GM12878 (cell line): Measurements from ENCODE around the gene NELFB. TPM values are rescaled to one million over a fixed set of nuclear protein-coding genes. Genes with fewer than 3 reads are reported as not detected.

Experiments used
- BHLHE40 ChIP-seq, 2 experiments: fragments of 450-650 bp in 1 of 2; IDR thresholded peaks; 2 replicates each; pipeline ENCODE4 v1.6.1; 2011 to 2017; ENCODE audit warnings: low read depth in 2 of 2, borderline replicate concordance in 1 of 2, improper control_type of control experiment in 1 of 2, low read length in 1 of 2, mild to moderate bottlenecking in 1 of 2
- CEBPB ChIP-seq, 2 experiments: fragments of 150-350 bp in 1 of 2; IDR thresholded peaks; 2 replicates each; pipeline ENCODE4 v1.6.1; 2012 to 2014; ENCODE audit warnings: low read depth in 2 of 2, low read length in 2 of 2, borderline replicate concordance in 1 of 2, inconsistent platforms in 1 of 2
- EZH2 ChIP-seq: IDR thresholded peaks from 2 replicates; pipeline ENCODE4 v1.6.1; 2012; ENCODE audit warnings: low read depth, mild to moderate bottlenecking, control low read depth, inconsistent platforms, low read length, borderline replicate concordance; ENCODE audit not compliant: control insufficient read depth
- LARP7 ChIP-seq: fragments of 450-650 bp; IDR thresholded peaks from 2 replicates; pipeline ENCODE4 v1.6.1; 2017; ENCODE audit warnings: mild to moderate bottlenecking
- RAD21 ChIP-seq: IDR thresholded peaks from 2 replicates; pipeline ENCODE4 v1.6.1; 2011; ENCODE audit warnings: mild to moderate bottlenecking, low read depth, low read length, moderate library complexity; ENCODE audit not compliant: insufficient read depth
- SIN3A ChIP-seq: IDR thresholded peaks from 2 replicates; pipeline ENCODE4 v1.6.1; 2012; ENCODE audit warnings: low read depth, low read length, improper control_type of control experiment
- ZBTB40 ChIP-seq: fragments of 450-650 bp; IDR thresholded peaks from 2 replicates; pipeline ENCODE4 v1.6.1; 2016; ENCODE audit warnings: mild to moderate bottlenecking, moderate library complexity, borderline replicate concordance
- polyA plus RNA-seq, 11 experiments: library from polyadenylated mRNA; depleted of rRNA in 4 of 11; unstranded in 6 of 11; stranded (reverse) in 5 of 11; fragments of >200 nt; fragmentation: Nextera tagmentation in 4 of 11; fragmentation: Illumina TruSeq in 1 of 11; extraction: Ambion mirVana in 4 of 11; extraction: Trizol in 1 of 11; gene quantifications; 1 replicate in 1 of 11; 2 replicates in 10 of 11; pipeline versions ENCODE4 v1.2.1 to v1.2.3, GENCODE V29; 2011 to 2016; ENCODE audit warnings: inconsistent platforms in 2 of 11, missing spikeins in 2 of 11, low read depth in 1 of 11
- total RNA-seq, 4 experiments: library from RNA; depleted of rRNA in 3 of 4; stranded (reverse); fragments of >200 nt in 3 of 4; fragmentation: Illumina TruSeq in 1 of 4; extraction: Trizol in 1 of 4; gene quantifications; 2 replicates each; pipeline versions ENCODE4 v1.2.1 to v1.2.3, GENCODE V29; 2013 to 2021
- TF ChIP-seq, protein P1 (sequence below): fragments of 150-350 bp; IDR thresholded peaks from 2 replicates; pipeline ENCODE4 v1.6.1; 2016; ENCODE audit warnings: low read depth, low read length
- TF ChIP-seq, protein P2 (sequence below): fragments of 450-650 bp; formaldehyde crosslinking; IDR thresholded peaks from 2 replicates; pipeline ENCODE4 v1.5.0; 2022; ENCODE audit warnings: mild to moderate bottlenecking, missing genetic modification characterization

NELFB gene
- total and polyA plus RNA-seq, 10 of the 15 experiments (the other 5 are each of a cell fraction or from before 2014, with no cell fraction given) = 0.19 to 63.4 (median 30.9) TPM

GRCh38 chr9:137301081-137301947 is 46.2 kb downstream of the NELFB start (continued):
- TF ChIP-seq, protein P1, sequence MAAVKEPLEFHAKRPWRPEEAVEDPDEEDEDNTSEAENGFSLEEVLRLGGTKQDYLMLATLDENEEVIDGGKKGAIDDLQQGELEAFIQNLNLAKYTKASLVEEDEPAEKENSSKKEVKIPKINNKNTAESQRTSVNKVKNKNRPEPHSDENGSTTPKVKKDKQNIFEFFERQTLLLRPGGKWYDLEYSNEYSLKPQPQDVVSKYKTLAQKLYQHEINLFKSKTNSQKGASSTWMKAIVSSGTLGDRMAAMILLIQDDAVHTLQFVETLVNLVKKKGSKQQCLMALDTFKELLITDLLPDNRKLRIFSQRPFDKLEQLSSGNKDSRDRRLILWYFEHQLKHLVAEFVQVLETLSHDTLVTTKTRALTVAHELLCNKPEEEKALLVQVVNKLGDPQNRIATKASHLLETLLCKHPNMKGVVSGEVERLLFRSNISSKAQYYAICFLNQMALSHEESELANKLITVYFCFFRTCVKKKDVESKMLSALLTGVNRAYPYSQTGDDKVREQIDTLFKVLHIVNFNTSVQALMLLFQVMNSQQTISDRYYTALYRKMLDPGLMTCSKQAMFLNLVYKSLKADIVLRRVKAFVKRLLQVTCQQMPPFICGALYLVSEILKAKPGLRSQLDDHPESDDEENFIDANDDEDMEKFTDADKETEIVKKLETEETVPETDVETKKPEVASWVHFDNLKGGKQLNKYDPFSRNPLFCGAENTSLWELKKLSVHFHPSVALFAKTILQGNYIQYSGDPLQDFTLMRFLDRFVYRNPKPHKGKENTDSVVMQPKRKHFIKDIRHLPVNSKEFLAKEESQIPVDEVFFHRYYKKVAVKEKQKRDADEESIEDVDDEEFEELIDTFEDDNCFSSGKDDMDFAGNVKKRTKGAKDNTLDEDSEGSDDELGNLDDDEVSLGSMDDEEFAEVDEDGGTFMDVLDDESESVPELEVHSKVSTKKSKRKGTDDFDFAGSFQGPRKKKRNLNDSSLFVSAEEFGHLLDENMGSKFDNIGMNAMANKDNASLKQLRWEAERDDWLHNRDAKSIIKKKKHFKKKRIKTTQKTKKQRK = no peak
- TF ChIP-seq BHLHE40 (IDR thresholded peaks at IDR 0.05; ENCODE audit: borderline replicate concordance in 1 of 2, low read depth in 2 of 2, low read length in 1 of 2) = peak in 1 of 2 experiments; percentile 70; a peak in 2 of 4 replicates
- TF ChIP-seq, protein P2, sequence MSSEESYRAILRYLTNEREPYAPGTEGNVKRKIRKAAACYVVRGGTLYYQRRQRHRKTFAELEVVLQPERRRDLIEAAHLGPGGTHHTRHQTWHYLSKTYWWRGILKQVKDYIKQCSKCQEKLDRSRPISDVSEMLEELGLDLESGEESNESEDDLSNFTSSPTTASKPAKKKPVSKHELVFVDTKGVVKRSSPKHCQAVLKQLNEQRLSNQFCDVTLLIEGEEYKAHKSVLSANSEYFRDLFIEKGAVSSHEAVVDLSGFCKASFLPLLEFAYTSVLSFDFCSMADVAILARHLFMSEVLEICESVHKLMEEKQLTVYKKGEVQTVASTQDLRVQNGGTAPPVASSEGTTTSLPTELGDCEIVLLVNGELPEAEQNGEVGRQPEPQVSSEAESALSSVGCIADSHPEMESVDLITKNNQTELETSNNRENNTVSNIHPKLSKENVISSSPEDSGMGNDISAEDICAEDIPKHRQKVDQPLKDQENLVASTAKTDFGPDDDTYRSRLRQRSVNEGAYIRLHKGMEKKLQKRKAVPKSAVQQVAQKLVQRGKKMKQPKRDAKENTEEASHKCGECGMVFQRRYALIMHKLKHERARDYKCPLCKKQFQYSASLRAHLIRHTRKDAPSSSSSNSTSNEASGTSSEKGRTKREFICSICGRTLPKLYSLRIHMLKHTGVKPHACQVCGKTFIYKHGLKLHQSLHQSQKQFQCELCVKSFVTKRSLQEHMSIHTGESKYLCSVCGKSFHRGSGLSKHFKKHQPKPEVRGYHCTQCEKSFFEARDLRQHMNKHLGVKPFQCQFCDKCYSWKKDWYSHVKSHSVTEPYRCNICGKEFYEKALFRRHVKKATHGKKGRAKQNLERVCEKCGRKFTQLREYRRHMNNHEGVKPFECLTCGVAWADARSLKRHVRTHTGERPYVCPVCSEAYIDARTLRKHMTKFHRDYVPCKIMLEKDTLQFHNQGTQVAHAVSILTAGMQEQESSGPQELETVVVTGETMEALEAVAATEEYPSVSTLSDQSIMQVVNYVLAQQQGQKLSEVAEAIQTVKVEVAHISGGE (CRISPR knock-in tag) = no peak
- peak; percentile 20; the same call in 1 of the 2 replicates for TF ChIP-seq ZBTB40
- TF ChIP-seq SIN3A = peak; percentile 41; the same call in 1 of the 2 replicates
- no peak for TF ChIP-seq EZH2
- 0 out of 2 replicates have a peak, but pooled peaks have one; percentile 16 for TF ChIP-seq LARP7
- TF ChIP-seq RAD21 = peak; percentile 25; the same call in 1 of the 2 replicates
- no peak for TF ChIP-seq CEBPB (IDR thresholded peaks at IDR 0.05; ENCODE audit: borderline replicate concordance in 1 of 2, low read depth in 2 of 2, low read length in 2 of 2)
